DOHH2 (cell line): Measurements from ENCODE around the gene ABCF3.

Experiments used
- H3F3A ChIP-seq: fragments of 200-600 bp; sonication (generic), shearing (Covaris generic); 2 replicates; pipeline ENCODE4 v1.6.0; 2016; ENCODE audit warnings: antibody characterized with exemption, mild to moderate bottlenecking; ENCODE audit not compliant: control insufficient read depth, insufficient read depth
- H3K27ac ChIP-seq: fragments of 200-600 bp; sonication (generic); 2 replicates; pipeline ENCODE4 v1.5.1; 2014; ENCODE audit warnings: low read depth, mild to moderate bottlenecking, low read length, moderate library complexity
- H3K27me3 ChIP-seq: fragments of 200-600 bp; sonication (generic); 2 replicates; pipeline ENCODE4 v1.6.1; 2014; ENCODE audit warnings: mild to moderate bottlenecking, low read length, mixed read lengths; ENCODE audit not compliant: control insufficient read depth
- H3K36me3 ChIP-seq: fragments of 200-600 bp; sonication (generic); 2 replicates; pipeline ENCODE4 v1.6.1; 2014; ENCODE audit warnings: mild to moderate bottlenecking, low read length, moderate library complexity, mixed read lengths; ENCODE audit not compliant: control insufficient read depth
- H3K4me1 ChIP-seq: fragments of 200-600 bp; sonication (generic); 2 replicates; pipeline ENCODE4 v1.6.1; 2014; ENCODE audit warnings: mild to moderate bottlenecking, low read length, mixed read lengths; ENCODE audit not compliant: control insufficient read depth
- H3K4me2 ChIP-seq: fragments of 200-600 bp; sonication (generic); 2 replicates; pipeline ENCODE4 v1.6.0; 2014; ENCODE audit warnings: mild to moderate bottlenecking, low read length, moderate library complexity
- H3K4me3 ChIP-seq: fragments of 200-600 bp; sonication (generic); 2 replicates; pipeline ENCODE4 v1.5.1; 2014; ENCODE audit warnings: mild to moderate bottlenecking, low read length, mixed read lengths
- H3K79me2 ChIP-seq: fragments of 200-600 bp; sonication (generic); 2 replicates; pipeline ENCODE4 v1.6.1; 2014; ENCODE audit warnings: mild to moderate bottlenecking, low read length, mixed read lengths; ENCODE audit not compliant: control insufficient read depth
- H3K9me2 ChIP-seq: fragments of 200-600 bp; sonication (generic); replicated peaks from 2 replicates; pipeline ENCODE4 v1.6.1; 2014; ENCODE audit warnings: mild to moderate bottlenecking, low read length, mixed read lengths; ENCODE audit not compliant: control insufficient read depth
- H3K9me3 ChIP-seq: fragments of 200-600 bp; sonication (generic); 2 replicates; pipeline ENCODE4 v1.6.1; 2014; ENCODE audit warnings: antibody characterized with exemption, low read length, mixed read lengths; ENCODE audit not compliant: control insufficient read depth, insufficient read depth
- H4K20me1 ChIP-seq: fragments of 200-600 bp; sonication (generic); 2 replicates; pipeline ENCODE4 v1.6.0; 2014; ENCODE audit warnings: low read depth, mild to moderate bottlenecking, antibody characterized with exemption, low read length, moderate library complexity; ENCODE audit not compliant: control insufficient read depth, insufficient read depth
- EZH2phosphoT487 ChIP-seq: fragments of 200-600 bp; sonication (generic); IDR thresholded peaks from 2 replicates; pipeline ENCODE4 v1.6.1; 2017; ENCODE audit warnings: borderline replicate concordance, mild to moderate bottlenecking, antibody characterized with exemption, low read length, moderate library complexity, mixed read lengths
- TF ChIP-seq, protein P1 (sequence below): fragments of 200-600 bp; sonication (generic); IDR thresholded peaks from one replicate; pipeline ENCODE4 v1.5.1; 2014; ENCODE audit warnings: antibody characterized with exemption, mild to moderate bottlenecking, low read depth, low read length; ENCODE audit not compliant: poor library complexity, severe bottlenecking

The ABCF3 gene

DNA sequence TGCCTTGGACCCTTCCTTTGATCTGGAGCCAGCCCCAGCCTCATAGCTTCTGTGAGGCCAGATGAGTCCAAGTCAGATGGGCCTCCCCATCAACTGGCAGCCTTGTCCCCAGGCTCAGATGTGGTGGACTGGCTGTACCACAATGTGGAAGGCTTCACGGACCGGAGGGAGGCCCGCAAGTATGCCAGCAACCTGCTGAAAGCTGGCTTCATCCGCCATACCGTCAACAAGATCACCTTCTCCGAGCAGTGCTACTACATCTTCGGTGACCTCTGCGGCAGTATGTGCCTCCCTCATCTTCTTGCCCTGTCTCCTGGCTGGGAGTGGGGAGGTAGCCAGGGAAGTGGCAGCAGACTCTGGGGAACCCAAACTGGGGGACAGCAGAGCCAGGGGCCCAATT is 18.2 kb upstream of the ABCF3 start:
- no peaks in the 10 kb centered on the region for H3K27me3 ChIP-seq
- H3K27ac ChIP-seq = no peak overlapping the region
- H3K4me3 ChIP-seq = no peak overlapping the region
- no peaks in the 10 kb centered on the region for H3F3A ChIP-seq
- no peak overlapping the region for H3K4me2 ChIP-seq
- peaks cover 63% of the 10 kb centered on the region for H3K36me3 ChIP-seq
- TF ChIP-seq EZH2phosphoT487 = no peak
- TF ChIP-seq, protein P1, sequence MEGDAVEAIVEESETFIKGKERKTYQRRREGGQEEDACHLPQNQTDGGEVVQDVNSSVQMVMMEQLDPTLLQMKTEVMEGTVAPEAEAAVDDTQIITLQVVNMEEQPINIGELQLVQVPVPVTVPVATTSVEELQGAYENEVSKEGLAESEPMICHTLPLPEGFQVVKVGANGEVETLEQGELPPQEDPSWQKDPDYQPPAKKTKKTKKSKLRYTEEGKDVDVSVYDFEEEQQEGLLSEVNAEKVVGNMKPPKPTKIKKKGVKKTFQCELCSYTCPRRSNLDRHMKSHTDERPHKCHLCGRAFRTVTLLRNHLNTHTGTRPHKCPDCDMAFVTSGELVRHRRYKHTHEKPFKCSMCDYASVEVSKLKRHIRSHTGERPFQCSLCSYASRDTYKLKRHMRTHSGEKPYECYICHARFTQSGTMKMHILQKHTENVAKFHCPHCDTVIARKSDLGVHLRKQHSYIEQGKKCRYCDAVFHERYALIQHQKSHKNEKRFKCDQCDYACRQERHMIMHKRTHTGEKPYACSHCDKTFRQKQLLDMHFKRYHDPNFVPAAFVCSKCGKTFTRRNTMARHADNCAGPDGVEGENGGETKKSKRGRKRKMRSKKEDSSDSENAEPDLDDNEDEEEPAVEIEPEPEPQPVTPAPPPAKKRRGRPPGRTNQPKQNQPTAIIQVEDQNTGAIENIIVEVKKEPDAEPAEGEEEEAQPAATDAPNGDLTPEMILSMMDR = no peak
- no peaks in the 10 kb centered on the region for H3K9me3 ChIP-seq
- H3K9me2 ChIP-seq = no peaks in the 10 kb centered on the region
- H3K79me2 ChIP-seq = no peaks in the 10 kb centered on the region
- H4K20me1 ChIP-seq = no peaks in the 10 kb centered on the region
- no peaks in the 10 kb centered on the region for H3K4me1 ChIP-seq

DNA sequence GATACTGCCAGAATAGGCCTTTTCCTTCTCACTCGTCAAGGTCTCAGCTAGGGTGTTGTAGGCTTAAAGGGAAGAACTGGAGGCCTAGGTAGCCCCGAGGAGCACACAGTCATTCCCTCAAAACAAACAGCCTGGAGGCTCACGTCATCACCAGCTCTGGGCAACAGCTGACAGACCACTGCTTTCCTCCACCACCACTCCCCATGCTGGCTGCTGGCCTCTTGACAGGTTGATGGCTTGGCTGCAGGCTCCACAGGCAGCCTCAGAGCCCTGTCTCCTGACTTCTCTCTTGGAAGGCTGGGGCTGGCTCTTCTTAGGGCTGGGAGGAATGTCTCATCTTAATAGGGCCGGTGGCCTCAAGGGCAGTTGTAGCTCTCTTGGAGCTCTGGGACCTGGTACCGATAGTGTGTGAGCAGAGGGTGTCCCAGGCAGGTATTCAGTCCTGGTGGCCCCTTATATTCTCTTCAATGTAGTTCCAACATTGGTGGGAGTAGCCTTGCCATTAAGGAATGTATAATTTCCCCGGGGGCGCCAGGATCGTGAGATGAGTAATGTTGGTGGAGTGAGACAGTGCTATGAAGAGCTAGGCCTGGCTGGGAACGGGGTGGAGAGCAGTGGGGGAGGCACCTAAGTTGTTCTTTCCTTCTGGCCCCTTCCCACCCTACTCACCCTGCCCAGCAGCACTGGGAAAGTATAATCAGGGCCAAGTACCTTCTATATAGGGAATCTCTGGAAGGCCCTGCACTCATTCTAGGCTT is 17.5 kb upstream of the ABCF3 start:
- no peaks in the 10 kb centered on the region for H3K9me2 ChIP-seq
- H3K4me2 ChIP-seq = no peak overlapping the region
- H3K27ac ChIP-seq = no peak overlapping the region
- H3K9me3 ChIP-seq = no peaks in the 10 kb centered on the region
- H3K4me1 ChIP-seq = no peaks in the 10 kb centered on the region
- H3F3A ChIP-seq = peaks cover 7% of the 10 kb centered on the region; the same call in 1 of the 2 replicates
- H3K27me3 ChIP-seq = no peaks in the 10 kb centered on the region
- H4K20me1 ChIP-seq = no peaks in the 10 kb centered on the region
- TF ChIP-seq EZH2phosphoT487 = no peak
- TF ChIP-seq, protein P1 = no peak
- no peaks in the 10 kb centered on the region for H3K79me2 ChIP-seq
- H3K4me3 ChIP-seq = no peak overlapping the region
- H3K36me3 ChIP-seq = peaks cover 66% of the 10 kb centered on the region

DNA sequence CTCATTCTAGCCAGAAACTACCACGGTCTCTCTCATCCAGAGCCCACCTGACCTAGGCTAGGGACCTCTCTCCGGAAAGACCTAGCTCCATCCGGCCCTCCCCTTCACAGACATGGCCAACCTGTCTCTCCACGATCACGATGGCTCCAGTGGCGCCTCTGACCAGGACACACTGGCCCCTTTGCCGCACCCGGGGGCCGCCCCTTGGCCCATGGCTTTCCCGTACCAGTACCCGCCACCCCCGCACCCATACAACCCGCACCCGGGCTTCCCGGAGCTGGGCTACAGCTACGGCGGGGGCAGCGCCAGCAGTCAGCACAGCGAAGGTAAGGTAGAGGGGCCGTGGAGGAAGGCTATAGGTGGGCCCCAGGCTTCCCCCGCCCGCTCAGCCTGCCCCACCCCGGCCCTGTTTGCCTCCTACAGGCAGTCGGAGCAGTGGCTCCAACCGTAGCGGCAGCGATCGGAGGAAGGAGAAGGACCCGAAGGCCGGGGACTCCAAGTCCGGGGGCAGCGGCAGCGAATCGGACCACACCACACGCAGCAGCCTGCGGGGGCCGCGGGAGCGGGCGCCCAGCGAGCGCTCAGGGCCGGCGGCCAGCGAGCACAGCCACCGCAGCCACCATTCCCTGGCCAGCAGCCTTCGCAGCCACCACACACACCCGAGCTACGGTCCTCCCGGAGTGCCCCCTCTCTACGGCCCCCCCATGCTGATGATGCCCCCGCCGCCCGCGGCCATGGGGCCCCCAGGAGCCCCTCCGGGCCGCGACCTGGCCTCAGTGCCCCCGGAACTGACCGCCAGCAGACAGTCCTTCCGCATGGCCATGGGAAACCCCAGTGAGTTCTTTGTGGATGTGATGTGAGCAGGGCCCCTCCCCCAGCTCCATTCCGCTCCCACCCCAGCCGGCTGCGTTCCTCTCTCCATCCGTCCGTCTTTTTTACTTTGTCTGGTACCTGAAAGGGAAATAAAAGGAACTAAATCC is 15.8 kb upstream of the ABCF3 start:
- Histone ChIP-seq H3K4me3 (no peak overlapping the region), H3K4me2 (no peak overlapping the region), H3F3A (peaks cover 10% of the 10 kb centered on the region), H4K20me1 (no peaks in the 10 kb centered on the region), H3K9me2 (no peaks in the 10 kb centered on the region), H3K79me2 (peaks cover 4% of the 10 kb centered on the region), H3K4me1 (peaks cover 7% of the 10 kb centered on the region), H3K9me3 (no peaks in the 10 kb centered on the region), H3K27me3 (no peaks in the 10 kb centered on the region), H3K36me3 (peaks cover 54% of the 10 kb centered on the region), H3K27ac (no peak overlapping the region)
- no peak for TF ChIP-seq EZH2phosphoT487
- TF ChIP-seq, protein P1 = no peak
